ENCODE data around the gene AUTS2.

Gene AUTS2

DNA sequence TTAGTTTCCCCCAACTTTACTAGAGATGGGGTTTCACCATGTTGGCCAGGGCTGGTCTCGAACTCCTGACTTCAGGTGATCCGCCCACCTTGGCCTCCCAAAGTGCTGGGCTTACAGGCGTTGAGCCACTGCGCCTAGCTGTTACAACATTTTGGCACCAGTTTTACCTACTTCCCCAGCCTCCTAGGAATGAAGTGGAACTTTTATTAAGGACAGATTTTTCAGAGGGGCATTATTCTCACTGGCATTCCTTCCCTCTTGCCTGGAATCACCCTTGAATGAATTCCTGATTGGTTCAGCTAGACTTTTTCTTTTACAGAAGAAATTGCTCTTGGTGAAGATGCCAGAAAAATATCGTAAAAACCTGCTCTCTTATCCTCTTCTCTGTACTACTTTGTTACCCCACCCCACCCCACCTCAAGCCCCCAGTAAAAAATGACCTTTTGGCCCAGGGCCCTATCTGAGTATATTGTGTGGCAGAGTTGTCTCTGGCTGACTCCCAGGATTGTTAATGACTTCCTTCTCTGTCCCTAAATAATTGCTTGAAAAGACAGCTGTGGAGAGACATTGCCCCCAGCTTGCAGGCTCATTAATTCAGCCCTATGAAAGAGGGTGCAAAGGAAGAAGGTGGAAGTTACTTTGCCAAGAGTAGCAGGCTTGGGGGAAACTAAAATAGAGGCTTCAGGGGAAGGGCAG lies 189.6 kb downstream of the AUTS2 start:
- DNase-seq (ENCODE audit: low read depth in 2 of 2) = no peak

DNA sequence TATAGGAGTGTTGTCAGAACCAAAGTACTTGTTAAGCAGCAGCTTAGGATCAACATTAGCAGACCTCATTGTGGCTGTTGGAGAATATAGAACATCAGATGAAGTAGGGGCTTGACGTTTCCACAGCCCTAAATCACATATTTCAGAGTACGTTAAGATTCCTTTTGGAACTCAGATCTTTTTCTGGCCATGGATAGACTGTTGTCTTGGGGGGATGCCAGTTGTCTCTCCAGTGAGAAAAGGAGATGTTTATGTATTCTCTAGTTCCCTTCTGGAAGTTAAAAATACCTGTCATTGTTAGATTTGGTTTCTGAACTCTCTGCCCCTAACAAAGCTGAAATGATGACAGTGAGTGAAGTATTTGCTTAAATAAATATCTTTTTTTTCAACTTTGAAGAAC lies 191.3 kb downstream of the AUTS2 start:
- no peak for DNase-seq (ENCODE audit: low read depth in 2 of 2)

DNA sequence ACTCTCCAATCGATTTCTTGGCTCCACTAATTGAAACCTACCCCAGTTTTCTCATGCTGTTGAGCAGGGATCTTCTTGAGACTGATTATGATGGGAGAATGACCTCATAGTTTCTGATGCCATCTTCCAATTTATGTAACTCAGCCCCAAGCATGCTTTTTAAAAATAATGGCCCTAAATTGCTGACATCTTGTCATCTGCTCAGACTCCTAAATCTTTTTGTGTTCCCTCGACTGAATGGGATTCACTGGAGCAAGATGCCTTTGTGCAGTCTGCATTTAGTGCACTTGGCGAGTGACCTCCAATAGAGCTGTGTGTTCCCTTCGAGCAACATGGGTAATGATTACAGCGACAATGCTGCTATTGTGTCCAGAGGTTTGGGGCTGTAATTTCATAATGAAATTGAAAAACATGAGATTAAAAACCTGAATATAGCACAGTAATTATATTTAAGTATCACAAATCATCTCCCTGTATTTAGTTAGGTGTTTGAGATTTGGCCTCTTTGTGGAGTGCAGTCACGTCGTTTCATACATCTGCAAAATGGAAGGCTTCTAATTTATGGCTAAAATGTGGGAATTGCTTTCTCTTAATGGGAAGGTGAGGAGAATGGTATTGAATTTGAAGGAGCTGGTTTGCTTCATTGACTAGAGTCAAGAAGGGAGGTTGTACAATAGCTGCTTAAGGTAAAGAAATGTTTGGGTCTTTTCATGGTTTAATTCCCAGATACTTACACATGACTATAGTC lies 192.9 kb downstream of the AUTS2 start:
- no peak for DNase-seq (ENCODE audit: low read depth in 2 of 2)

DNA sequence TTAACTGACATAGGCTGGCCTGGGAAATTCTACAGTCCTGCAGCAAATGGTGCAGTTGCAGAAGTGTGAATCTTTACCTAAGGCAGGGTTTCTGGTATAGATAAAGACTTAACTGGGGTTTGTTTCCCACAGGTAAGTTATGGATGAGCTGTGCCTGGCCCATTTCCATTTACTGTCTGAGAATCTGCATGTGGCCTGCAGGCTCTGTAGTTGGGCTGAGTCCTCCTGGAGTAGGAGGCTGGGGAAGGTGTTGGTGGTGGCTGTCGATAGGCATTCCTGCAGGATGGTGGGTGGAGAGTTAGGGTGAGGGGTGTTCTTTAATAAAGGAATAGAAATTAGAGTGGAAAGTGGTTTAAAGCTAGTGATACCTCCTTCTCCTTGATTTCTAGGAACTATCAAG lies 193.5 kb downstream of the AUTS2 start:
- DNase-seq (ENCODE audit: low read depth in 2 of 2) = no peak

DNA sequence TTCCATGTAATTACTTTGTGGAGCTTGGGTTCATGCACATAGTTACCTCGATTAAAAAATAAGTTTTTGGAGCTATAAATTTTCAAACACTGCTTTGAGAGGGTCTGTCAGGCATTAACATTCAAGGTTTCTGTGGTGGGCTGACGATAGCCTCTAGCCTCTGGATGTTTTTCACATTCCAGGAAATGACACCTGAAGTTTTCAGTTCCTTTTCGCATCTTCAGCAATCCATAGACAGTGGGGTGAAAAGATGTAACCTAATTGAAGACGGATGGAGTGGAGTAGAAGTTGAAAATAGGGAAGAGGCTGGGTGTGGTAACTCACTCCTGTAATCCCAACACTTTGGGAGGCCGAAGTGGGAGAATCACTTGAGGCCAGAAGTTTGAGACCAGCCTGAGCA lies 197.7 kb downstream of the AUTS2 start:
- DNase-seq (ENCODE audit: low read depth in 2 of 2) = no peak

DNA sequence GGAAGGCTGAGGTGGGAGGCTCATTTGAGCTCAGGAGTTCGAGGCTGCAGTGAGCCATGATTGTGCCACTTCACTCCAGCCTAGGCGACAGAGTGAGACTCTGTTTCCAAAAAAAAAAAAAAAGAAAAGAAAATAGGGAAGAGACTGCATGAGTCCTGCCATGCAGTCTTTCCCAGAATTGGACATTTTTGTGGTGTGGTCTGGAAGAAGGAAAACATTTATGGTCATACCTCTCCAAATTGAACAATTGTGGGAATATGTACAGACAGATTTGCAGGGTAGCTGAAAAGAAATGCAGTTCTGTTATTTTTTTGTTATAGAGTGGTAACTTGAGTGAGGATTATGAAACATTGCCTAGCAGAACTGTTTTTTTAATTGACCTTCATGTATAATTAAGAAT lies 198.1 kb downstream of the AUTS2 start:
- DNase-seq (ENCODE audit: low read depth in 2 of 2) = no peak

DNA sequence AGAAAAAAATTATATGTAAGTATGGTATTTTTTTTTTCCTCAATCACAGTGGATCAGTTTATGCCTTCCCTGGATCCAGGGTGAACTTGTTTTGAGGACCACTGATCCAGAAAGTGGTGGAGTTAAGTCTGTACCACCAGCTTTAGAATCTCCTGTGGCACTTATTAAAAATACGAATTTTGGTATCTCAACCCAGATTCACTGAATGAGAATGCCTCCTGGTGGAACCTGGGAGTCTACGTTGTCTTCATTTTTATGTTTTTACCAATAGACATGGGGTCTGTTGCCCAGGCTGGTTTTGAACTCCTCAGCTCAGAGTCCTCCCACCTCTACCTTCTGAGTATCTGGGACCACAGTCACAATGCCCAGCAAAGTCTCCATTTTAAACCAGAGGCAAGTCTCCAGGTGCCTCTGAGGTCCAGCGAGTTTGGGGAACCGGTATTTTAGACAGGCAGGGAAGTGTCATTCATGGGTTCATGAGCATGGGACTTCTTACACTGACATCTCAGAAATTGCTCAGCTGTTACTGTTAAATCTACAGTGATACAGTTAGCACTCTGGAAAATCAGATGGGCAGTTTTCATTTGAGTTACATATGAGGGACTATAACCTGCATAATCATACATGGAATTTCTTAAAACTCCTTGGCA lies 200.9 kb downstream of the AUTS2 start:
- no peak for DNase-seq (ENCODE audit: low read depth in 2 of 2)

DNA sequence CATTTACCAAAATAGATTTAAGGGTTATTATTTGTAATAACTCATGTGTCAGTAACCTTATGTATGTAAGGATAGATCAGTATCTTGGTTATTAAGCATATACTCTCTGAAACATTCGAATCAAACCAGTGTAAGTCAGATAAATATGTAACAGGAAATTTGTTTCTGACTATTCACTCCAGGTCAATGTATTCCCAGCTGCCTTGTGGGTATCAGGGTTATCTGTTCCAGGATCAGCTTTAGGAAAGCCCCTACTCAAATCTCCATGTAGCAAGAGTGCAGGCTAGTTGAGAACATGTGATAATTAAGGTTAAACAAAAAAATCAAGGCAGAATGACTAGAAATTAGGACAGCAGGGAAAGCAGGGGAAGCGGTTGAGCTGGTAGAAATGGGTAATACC lies 201.7 kb downstream of the AUTS2 start:
- DNase-seq (ENCODE audit: low read depth in 2 of 2) = no peak

DNA sequence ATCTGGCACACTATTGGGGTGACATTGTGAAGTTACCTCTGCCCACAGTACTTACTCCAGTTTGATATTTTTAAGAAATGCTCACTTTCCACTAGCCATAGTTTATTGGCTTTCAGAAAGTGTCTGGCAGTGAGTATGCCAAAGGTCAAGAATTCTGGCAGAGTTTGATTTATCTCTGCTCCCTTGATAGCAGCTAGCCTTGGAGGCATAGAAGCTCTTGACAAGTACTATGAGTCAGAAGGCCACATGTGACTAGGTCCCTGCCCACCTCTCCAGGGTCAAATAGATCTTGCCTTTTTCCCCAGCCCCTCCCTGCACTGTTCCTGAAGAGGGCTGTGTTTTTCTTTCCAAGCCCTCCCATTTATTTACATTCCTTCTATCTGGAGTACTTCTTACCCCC lies 202.2 kb downstream of the AUTS2 start:
- DNase-seq (ENCODE audit: low read depth in 2 of 2) = no peak

DNA sequence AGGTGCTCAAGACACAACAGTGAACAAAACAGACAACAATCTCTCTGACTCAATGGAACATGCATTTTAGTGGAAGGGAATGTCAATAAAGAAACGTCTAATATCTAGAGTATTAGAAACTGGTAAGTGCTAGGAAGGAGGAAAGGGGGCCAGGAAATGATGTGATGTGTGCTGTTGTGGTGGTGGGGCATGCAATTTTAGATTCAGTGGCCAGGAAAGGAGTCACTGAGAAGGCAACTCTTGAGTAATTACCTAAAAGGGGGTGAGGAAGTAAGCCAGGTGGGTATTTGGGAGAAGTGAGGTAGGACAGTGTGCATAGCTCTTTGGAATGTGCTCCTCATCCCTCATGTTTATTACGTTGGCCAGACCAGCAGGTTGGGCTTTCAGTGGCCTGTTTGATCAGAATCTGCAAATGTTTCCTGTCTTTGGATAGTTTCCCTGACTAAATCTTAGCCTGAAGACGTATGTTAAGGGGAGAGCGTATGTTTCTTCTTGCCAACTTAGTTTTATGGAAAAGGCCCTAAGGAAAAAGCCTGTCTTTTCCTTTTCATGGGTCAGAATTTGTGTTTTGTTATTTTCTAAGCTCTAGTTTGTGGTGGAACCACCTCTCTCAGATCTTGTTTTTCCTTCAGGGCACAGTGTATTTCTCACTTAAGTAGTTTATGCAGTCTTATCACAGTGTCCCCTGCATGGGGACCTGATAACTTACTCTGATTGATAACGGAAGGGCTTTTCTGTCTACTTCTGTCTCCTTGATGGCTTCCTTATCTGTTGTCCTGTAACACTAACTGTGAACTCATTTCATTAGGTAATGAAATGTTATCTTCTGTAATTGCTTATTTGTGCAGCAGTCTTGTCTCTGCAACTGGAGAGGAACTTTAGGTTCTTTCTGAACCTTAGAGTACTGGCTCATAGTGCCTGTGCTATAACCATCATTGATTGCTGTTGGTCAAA lies 203.7 kb downstream of the AUTS2 start:
- DNase-seq (ENCODE audit: low read depth in 2 of 2) = no peak

DNA sequence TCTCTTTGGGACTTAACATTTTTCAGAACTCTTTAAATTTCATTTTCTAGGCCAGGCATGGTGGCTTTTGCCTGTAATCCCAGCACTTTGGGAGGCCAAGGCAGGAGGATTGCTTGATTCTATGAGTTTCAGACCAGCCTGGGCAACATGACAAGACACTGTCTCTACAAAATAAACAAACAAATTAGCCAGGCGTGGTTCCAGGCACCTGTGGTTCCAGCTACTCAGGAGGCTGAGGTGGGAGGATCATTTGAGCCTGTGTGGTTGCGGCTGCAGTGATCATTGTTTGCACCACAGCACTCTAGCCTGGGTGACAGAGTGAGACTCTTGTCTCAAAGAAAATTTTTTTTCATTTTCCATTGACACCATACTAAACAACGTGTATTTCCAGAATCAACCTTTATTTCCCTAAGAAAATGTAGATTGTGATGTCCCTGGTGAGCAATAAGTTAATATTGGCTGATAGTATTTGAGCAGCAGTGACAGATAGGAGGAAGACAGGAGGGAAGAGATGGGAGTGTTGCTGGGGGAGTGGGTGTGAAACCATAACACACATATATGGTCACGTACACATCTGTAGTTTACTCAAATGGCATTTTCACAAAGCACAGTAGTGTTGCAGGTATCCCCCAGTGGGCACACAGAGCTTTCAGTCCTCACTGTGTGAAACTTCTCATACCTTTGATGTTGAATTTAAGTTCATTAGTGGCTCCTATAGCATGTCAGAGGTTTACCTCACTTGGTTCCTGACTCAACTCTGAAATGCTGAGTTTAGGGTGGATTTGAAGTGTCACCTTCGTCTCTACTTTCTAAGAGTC lies 205.6 kb downstream of the AUTS2 start:
- no peak for DNase-seq (ENCODE audit: low read depth in 2 of 2)

DNA sequence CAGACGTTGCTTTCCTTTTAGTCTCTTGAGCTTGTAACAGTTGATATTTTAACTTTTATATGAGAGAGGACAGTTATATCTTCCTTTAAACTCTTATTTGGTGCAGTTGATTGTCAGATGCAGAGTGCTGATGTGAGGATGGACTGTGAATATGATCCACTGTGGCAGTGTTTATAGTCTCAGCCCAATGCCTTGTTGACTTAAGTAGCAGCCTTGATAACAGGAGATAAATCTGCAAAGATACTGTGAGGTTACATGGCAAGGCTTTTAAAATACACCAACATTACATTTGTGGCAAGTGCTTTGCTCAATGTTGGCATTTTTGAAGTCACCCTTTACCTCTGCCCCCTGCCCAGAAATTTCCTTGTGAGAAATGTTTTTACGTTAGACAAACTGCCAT lies 206.7 kb downstream of the AUTS2 start:
- DNase-seq (ENCODE audit: low read depth in 2 of 2) = no peak

DNA sequence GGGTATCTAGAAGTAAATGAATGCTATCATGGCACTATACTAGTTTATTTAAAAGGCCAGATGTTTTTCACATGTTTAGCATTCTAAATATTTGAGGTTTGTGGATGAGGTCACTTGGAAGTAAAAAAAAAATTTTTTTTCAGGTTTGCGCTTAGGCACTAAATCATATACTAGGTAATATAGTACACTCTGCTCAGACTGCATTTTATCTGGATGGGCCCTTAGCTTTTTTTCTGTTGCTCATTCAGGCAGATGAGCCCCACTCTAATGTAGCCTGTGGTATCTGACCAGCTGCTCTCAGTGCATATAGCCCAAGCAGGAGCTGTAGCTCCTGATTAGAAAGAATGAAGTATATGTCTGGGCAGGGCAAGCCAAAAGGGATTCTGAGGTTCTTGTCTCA lies 210.1 kb downstream of the AUTS2 start:
- no peak for DNase-seq (ENCODE audit: low read depth in 2 of 2)

DNA sequence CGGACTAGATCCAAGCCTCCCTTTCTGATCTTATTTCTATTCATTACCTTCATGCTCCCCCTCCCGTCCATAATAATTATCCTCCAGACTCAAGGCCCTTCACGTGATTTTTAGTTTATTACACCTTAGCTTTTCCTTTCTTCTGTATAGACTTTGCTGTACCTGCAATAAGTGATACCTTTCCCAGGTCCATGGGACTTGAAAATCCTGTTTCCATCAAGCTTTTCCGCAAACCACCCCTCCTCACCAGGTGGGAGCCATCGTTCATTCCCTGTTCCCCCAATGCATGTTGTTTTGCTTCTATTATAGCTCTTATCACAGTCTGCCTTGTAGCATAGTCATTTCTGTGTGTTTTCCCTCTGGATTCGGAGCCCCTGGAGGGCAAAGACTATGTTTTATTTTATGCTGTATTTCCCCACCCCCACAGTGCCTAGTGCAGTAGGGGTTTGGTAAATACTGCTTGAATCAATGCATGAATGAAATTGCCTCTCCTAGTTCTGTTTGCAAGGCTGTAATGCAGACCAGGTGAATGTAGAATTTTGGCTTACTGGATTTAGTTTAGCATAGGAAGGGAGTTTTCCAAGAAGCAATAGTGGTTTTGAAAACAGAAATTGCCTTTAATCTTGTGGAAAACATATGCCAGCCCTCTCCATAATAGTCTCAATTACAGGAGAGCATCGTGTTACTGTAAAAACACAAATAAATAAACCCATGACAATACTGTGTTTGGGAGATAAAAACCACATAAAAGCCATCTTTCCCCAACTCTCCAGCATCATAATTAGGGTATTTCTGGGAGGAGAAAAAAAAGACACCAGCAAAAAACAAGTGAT lies 213.4 kb downstream of the AUTS2 start:
- DNase-seq (ENCODE audit: low read depth in 2 of 2) = no peak

DNA sequence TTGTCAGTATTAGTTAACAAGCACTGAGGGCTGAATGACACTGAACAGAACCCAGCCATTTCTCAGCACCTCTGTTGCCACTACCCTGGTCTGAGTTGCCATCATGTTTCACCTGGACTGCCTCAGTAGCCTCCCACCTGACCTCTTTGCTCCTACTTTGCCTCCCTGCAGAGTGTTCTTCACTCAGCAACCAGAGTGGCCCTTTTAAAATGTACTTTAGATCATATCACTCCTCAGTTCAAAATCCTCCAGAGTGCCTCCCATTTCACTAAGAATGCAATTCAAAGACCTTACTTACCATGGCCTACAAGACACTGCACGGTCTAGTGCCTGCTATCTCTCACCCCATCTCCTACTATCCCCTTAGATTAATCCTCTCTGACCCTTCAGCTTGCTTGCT lies 214.5 kb downstream of the AUTS2 start:
- no peak for DNase-seq (ENCODE audit: low read depth in 2 of 2)

DNA sequence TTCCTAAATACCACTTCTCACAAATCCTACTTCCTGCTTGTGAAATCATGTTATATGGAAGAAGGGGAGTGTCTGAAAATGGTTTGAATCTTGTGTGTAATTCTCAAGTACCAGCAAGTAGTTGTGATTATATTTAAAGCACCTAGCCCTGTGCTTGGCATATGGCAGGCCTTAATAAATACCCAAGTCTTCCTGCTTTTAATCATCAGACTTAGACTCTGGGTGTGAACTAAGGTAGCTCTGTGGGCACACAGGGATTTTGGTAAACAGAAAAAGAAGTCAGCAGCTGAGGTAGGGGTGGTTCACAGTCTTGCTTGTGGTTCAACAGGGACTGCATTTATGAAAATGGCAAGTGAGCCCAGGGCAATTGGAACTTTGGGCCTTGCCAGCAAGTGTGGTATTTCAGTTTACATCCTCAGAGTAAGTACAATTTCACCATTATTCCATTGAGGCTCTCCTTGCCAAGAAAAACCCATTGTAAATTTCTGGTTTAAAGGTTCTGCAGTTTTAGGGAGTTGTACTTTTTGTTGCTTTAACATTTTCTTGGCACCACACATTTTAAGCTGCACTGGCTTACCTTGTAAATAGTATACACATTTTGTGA lies 215.5 kb downstream of the AUTS2 start:
- DNase-seq (ENCODE audit: low read depth in 2 of 2) = no peak

DNA sequence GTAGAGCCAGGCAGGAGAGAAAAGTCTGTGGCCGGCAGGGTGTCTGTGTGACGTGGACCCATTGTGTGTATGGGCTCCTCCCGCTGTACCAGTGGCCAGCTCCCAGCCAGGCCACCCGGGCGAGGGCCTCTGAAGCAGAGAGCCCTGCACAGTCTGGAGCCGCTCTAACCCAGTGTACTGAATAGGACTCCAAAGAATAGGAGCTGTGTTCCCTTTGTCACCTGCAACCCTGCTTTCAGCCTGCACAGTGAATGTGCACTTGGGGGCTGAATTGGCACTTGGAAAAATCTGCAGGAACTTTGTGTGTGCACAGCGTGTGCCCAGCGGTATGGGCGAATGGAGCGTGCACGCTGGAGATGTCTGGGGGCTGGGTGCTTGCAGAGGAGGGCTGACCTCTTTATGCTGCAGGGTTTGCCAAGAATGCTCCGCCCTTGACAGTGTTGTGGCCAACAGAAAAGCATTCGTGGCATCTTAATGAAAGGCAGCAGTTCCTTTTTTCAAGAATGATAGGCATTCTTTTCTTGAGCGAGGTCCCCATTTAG lies 216.2 kb downstream of the AUTS2 start:
- DNase-seq (ENCODE audit: low read depth in 2 of 2) = no peak

DNA sequence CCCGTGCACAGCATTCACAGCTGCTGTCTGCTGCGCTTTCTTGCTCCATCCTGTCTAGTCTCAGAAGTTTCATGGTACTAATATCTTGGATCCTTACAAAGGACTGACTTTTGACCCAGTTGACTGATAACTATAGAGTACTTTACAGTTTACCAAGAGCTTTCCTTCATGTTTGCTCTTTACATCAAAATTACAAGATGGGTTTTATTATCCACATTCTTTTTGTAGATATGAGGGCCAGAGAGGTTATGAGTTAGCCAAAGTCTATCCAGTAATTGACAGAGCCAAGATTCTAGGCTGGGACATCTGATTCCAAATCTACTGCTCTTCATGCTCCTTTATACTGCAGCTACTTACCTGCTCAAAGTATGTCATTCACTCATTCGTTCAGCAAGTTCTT lies 218.2 kb downstream of the AUTS2 start:
- no peak for DNase-seq (ENCODE audit: low read depth in 2 of 2)

DNA sequence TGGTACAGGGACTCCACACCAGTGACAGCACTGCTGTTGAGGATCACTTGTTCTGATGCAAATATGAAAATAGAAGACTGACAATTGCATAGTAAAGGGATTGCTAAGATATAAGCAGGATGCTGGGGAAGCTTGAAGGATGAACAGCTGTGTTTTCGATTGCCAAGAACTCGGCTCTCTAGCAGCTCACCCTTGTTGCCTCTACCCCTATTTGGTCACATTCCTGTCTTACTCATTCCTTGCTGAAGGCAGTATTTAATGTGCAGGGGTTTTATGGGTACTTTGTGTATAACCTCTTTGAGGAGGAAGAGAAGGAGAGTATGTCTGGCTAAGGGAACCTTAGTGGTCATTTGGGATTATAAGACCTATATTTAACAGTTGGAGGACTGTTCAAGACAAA lies 218.8 kb downstream of the AUTS2 start:
- DNase-seq (ENCODE audit: low read depth in 2 of 2) = no peak

Data from activated CD8-positive, alpha-beta memory T cell treated with anti-CD3 and anti-CD28 coated beads for 4 hours (primary cell).